Right lobe of liver (tissue), 6 donors: ENCODE results near the gene FOXP1. TPM values are rescaled to one million over a fixed set of nuclear protein-coding genes. Genes with fewer than 3 reads are reported as not detected.
"Not testable (repeated sequence)": the region's sequence is repeated elsewhere in the genome, so short reads cannot be mapped to it uniquely, and the experiment has no call there.

Experiments used
- ATAC-seq, 4 donors: fragments of 200-7000 bp; cut with Tn5 transposase; one replicate each; pipeline ENCODE4 v1.9.1; 2020; ENCODE audit warnings: mild to moderate bottlenecking in 4 of 4, moderate library complexity in 4 of 4
- DNase-seq, 3 donors: peaks; one replicate each; pipeline ENCODE4 v3.0.0-alpha.2; 2020
- H3K27ac ChIP-seq, 3 donors: fragments of 200-600 bp; one replicate each; pipeline ENCODE4 v1.8.0; 2022
- H3K27me3 ChIP-seq, 2 donors: fragments of 200-600 bp; one replicate each; pipeline ENCODE4 v1.8.0; 2022
- H3K36me3 ChIP-seq, 4 donors: fragments of 200-600 bp; sonication (generic) in 1 of 4; one replicate each; pipeline versions ENCODE4 v1.5.1 to v1.8.0; 2017 to 2022; ENCODE audit warnings: control low read depth in 1 of 4
- H3K4me1 ChIP-seq, 4 donors: fragments of 200-600 bp; sonication (generic) in 1 of 4; one replicate each; pipeline versions ENCODE4 v1.5.1 to v1.8.0; 2017 to 2022; ENCODE audit warnings: control low read depth in 1 of 4
- H3K4me3 ChIP-seq, 3 donors: fragments of 200-600 bp; one replicate each; pipeline ENCODE4 v1.8.0; 2022
- H3K9me3 ChIP-seq, 4 donors: fragments of 200-600 bp; sonication (generic) in 1 of 4; one replicate each; pipeline versions ENCODE4 v1.5.1 to v1.8.0; 2017 to 2022; ENCODE audit warnings: control low read depth in 1 of 4
- POLR2A ChIP-seq: fragments of 450-650 bp; IDR thresholded peaks from one replicate; pipeline ENCODE4 v1.6.1; 2017; ENCODE audit warnings: antibody characterized with exemption, mild to moderate bottlenecking
- WGBS: methylation state at CpG from one replicate; pipeline ENCODE4 v1.1.6; 2018; ENCODE audit warnings: low coverage, low lambda C conversion rate; ENCODE audit not compliant: insufficient coverage; ENCODE audit errors: missing lambda C conversion rate; 5-methylcytosine and 5-hydroxymethylcytosine counted together
- intact Hi-C, 2 donors: fragments of 100-400 bp; cut with DNase I; formaldehyde crosslinking; loops; one replicate each; pipeline versions ENCODE4 v1.11.2 to v1.14.1; 2022
- total RNA-seq, 6 experiments: library from RNA; depleted of rRNA in 2 of 6; stranded (reverse); fragments of >200 nt in 2 of 6; fragmentation: NEBNext Ultra II Directional in 3 of 6; extraction: Animal tissue kit (Norgen Biotek cat#: 25700) in 3 of 6; gene quantifications; one replicate each; pipeline versions ENCODE4 v1.1.0 to v1.2.4, GENCODE V29; 2016 to 2023
- TF ChIP-seq, protein P1 (sequence below), 4 donors: fragments of 200-600 bp in 3 of 4; fragments of 450-650 bp in 1 of 4; IDR thresholded peaks; one replicate each; pipeline versions ENCODE4 v1.5.1 to v1.8.0; 2016 to 2022; ENCODE audit warnings: antibody characterized with exemption in 4 of 4, mild to moderate bottlenecking in 2 of 4
- donor health status: DM: no; HTN: yes; CAD: no.
- donor health status: DM: no; HTN: no; CAD: no.
- donor health status: DM: no; HTN: no; CAD: no.
- donor health status: DM: no; HTN: yes; CAD: no.
- donor health status: DM: no; HTN: yes; CAD: no.

Gene FOXP1
- total RNA-seq, 6 experiments from 2014 or later = 26.7 to 47.7 (median 35.2) TPM

DNA sequence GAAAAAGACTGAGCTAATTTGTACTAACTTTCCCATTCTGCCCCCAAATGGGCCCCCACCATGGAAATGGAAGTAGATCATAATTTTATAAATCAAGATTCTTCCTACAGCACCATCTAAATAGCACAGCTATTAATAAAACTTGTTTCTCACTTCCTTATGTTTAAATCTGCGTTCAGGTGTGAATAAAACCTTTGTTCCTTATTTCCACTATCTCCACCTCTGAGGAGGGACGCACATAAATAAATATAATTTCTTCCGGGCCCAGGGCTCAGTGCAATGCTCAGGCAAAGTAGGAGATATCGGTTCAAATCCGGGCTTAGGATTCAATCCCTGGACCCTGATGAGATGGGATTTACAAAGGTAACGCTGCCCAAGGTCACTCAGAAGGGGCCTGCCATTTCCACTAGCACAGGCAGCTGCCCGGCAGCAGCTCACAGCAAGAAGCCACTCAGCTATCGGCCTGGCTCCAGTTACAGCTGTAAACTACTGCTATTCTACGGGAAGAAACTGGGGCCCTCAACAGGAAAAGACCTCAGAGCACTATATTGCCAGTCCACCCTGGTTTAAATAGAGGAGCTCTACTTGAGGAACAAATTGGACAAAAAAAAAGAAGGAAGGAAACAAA lies 52.5 kb downstream of the FOXP1 start:
- H3K36me3 ChIP-seq = no peaks in the 10 kb centered on the region
- TF ChIP-seq, protein P1, sequence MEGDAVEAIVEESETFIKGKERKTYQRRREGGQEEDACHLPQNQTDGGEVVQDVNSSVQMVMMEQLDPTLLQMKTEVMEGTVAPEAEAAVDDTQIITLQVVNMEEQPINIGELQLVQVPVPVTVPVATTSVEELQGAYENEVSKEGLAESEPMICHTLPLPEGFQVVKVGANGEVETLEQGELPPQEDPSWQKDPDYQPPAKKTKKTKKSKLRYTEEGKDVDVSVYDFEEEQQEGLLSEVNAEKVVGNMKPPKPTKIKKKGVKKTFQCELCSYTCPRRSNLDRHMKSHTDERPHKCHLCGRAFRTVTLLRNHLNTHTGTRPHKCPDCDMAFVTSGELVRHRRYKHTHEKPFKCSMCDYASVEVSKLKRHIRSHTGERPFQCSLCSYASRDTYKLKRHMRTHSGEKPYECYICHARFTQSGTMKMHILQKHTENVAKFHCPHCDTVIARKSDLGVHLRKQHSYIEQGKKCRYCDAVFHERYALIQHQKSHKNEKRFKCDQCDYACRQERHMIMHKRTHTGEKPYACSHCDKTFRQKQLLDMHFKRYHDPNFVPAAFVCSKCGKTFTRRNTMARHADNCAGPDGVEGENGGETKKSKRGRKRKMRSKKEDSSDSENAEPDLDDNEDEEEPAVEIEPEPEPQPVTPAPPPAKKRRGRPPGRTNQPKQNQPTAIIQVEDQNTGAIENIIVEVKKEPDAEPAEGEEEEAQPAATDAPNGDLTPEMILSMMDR (IDR thresholded peaks at IDR 0.05) = no peak
- no peak for TF ChIP-seq POLR2A
- no peak overlapping the region for H3K27ac ChIP-seq
- ATAC-seq (no peak), DNase-seq (no peak)
- no peaks in the 10 kb centered on the region for H3K9me3 ChIP-seq
- WGBS = 92% methylated on average over 9 of the region's 9 CpGs
- H3K27me3 ChIP-seq = no peaks in the 10 kb centered on the region
- intact Hi-C loops = no loop called here
- H3K4me1 ChIP-seq = no peaks in the 10 kb centered on the region
- H3K4me3 ChIP-seq = no peak overlapping the region

DNA sequence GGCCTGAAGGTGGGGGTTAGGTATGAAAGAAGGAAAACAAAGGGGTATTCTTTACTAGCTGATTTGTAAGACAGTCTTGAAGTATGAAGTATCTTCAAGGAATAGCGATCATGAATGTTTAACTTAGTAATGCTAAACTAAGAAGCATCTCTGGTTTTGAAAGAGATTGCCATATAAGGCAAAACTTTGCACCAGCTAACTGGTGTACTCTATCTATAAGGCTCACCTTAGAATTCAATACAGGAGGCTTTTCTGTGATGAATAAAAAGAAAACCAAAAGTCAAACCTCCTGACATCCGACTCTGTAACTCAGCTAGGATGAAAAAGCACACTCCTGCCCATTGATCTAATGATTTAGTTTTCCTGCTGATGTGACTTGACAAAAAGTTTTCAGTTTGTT lies 54.7 kb downstream of the FOXP1 start:
- no peak for ATAC-seq
- no peaks in the 10 kb centered on the region for H3K9me3 ChIP-seq
- H3K36me3 ChIP-seq = no peaks in the 10 kb centered on the region
- no peak overlapping the region for H3K27ac ChIP-seq
- intact Hi-C loops = no loop called here
- WGBS = 94% methylated on average over 2 of the region's 2 CpGs
- DNase-seq = no peak
- H3K27me3 ChIP-seq = no peaks in the 10 kb centered on the region
- H3K4me3 ChIP-seq = no peak overlapping the region
- H3K4me1 ChIP-seq = no peaks in the 10 kb centered on the region
- TF ChIP-seq POLR2A = no peak
- TF ChIP-seq, protein P1 (IDR thresholded peaks at IDR 0.05) = no peak

DNA sequence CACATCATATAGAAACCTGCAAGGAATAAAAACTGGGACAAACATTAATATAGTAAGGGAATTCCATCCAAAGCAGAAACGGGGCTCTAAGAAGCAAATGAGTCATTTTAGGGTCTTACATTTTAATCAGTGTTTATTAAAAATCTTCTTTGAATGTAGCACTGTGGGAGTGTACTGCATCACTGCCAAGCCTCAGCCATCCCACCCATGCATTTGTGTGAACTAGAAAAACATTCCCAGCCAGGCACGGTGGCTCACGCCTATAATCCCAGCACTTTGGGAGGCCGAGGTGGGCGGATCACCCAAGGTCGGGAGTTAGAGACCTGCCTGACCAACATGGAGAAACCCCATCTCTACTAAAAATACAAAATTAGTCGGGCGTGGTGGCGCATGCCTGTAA lies 57.1 kb downstream of the FOXP1 start:
- H3K4me3 ChIP-seq, H3K4me1 ChIP-seq, intact Hi-C loops, H3K27ac ChIP-seq, H3K27me3 ChIP-seq, H3K9me3 ChIP-seq, ATAC-seq, H3K36me3 ChIP-seq, DNase-seq: not testable (repeated sequence)
- WGBS = 87% methylated on average over 8 of the region's 9 CpGs

DNA sequence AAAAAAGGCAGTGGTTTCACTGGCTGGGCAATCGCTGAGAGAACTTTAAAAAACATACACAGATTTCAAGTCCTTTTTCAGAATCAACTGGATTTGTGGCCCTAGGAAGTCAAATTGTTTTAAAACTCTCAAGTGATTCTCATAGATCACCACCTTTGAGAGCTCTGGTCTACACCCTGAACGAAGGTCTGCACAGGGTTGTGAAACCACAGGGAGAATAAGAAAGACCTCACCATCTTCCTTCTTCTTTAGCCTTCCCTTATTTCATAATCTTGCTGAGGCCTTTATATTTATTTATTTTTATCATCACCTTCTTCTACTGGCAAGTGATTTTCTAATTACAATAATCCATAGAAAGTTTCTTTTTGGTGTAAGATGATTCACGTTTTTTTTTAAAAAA lies 58.1 kb downstream of the FOXP1 start:
- H3K9me3 ChIP-seq = no peaks in the 10 kb centered on the region
- no peaks in the 10 kb centered on the region for H3K4me1 ChIP-seq
- H3K4me3 ChIP-seq = no peak overlapping the region
- H3K36me3 ChIP-seq = no peaks in the 10 kb centered on the region
- ATAC-seq = no peak
- no peak for TF ChIP-seq POLR2A
- TF ChIP-seq, protein P1 (IDR thresholded peaks at IDR 0.05) = no peak
- DNase-seq = no peak
- H3K27me3 ChIP-seq = no peaks in the 10 kb centered on the region
- WGBS = 75% methylated on average over 3 of the region's 3 CpGs
- intact Hi-C loops = no loop called here
- no peak overlapping the region for H3K27ac ChIP-seq

DNA sequence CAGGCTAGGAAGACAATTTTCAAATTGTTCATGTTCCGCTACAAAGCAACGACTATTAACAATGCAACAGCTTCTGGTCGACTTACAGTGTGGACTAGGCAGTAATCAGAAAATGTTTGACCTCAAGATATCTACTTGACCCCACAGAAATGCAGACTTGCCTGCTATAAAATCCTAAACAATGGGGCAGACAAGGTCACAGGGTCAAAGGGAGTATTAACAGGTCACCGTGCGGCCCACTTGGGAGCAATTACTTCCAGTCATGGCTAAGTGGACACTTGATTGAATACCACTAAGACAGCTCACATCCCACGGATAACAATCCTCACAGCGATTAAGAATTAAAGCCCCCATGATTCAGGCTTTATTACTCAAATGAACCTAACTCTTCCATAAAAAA lies 58.9 kb downstream of the FOXP1 start:
- Histone ChIP-seq H3K9me3 (no peaks in the 10 kb centered on the region), H3K27me3 (no peaks in the 10 kb centered on the region), H3K27ac (no peak overlapping the region), H3K4me1 (no peaks in the 10 kb centered on the region), H3K36me3 (no peaks in the 10 kb centered on the region), H3K4me3 (no peak overlapping the region)
- no peak for TF ChIP-seq POLR2A
- TF ChIP-seq, protein P1 (IDR thresholded peaks at IDR 0.05) = no peak
- ATAC-seq (no peak), DNase-seq (no peak)
- WGBS = 58% methylated on average over 6 of the region's 7 CpGs
- intact Hi-C loops = no loop called here
